ENCODE measurements around the gene PPID.
"Not testable (repeated sequence)": the region's sequence is repeated elsewhere in the genome, so short reads cannot be mapped to it uniquely, and the experiment has no call there.

The PPID gene

DNA sequence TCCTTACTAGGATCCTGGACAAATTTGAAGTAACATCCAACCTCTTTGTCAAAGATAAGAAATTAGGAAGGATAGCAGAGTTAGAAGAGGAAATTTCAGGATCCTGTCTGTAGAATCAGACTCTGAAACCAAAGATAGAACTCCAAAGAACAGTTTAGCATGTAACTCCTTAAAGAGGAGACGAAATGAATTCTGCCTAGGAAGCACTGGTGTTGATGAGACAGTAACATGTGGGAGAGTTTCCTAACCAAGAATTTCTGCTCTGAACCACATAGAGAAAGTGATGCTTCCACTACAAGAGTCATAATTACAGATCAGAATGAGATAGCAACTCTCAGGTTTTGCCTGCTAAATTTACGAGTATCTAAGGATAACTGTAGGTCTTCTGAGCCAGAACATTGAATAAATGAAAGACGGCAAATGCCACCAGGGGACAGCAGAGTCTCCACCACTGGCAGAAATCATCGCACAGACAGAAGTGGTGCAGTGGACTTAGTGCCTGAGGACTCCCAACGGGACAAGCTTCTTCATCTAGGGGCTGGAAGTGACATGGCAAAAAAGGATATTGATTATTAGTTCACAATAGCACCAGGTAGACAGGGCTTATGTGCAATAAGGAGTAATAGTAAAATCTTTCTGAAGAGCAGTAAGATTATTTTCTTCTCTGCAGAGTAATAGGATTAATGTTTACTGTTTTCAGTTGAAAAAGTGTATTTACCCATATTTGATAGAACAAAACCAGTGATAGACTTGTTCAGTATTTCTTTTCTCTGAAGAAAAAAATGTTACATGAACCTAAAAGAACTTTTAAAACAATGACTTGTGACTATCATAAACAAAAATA, 6.7 kb upstream of the PPID start:
- DNase-seq = peak; percentile 58 to 66

GRCh38 chr4:158728236-158728635, 5.0 kb upstream of the PPID start:
- no peak for DNase-seq

DNA sequence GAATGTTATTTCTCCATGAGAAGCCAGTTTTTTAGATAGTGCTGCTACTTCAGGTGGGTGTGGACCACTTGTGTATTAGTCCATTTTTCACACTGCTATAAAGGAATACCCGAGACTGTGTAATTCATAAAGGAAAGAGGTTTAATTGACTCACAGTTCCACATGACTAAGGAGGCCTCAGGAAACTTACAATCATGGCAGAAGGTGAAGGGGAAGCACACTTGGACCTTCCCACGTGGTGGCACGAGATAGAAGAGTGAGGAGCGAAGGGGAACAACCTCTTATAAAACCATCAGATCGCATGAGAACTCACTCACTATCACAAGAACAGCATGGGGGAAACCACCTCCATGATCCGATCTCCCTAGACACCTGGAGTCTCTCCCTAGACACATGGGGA, 3.4 kb upstream of the PPID start:
- DNase-seq = no peak

GRCh38 chr4:158724637-158725036, 1.4 kb upstream of the PPID start:
- no peak for DNase-seq

DNA sequence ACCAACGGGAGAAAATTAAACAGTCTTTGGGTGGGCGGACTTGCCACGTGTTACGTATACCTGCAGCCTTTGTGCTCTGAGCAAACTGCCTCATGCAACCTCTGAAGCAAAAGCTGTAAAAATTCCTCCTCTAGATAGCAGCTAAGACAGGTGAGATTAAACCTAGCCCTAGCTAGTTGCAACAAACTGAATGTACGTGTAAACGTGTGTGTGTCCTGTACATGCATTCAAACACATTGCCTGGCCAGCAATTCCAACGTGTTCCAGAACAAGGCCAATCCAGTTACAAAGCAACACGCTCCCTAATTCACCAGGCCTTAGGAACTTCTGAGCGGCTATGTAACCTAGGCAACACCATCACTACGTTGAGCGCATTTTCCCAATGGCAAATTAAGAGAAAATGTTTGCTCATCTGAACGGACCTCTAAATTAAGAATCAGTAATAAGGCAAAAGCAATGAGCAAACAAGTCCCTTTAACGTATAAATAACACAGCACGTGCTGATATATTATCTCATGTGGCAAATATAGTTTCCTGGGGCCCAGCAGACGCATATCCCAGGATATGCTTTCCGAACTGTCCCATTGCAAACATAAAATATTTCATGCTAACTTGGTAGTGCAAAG, 792 bp downstream of the PPID start:
- peak; percentile 17 to 39 for DNase-seq

DNA sequence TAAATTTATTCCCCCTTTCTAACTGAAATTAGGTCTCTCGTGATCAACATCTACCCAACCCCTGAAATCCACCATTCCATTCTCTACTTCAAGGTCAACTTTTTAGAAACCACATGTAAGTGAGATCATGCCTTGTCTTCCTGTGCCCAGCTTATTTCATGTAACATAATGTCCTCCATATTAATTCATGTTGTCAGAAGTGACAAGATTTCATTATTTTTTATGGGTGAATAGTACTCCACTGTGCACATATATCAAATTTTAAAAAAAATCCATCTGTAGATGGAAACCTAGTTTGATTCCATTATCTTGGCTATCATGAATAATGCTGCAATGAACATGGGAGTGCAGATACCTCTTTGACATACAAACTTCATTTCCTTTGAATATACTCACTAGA, 1.5 kb downstream of the PPID start:
- no peak for DNase-seq

DNA sequence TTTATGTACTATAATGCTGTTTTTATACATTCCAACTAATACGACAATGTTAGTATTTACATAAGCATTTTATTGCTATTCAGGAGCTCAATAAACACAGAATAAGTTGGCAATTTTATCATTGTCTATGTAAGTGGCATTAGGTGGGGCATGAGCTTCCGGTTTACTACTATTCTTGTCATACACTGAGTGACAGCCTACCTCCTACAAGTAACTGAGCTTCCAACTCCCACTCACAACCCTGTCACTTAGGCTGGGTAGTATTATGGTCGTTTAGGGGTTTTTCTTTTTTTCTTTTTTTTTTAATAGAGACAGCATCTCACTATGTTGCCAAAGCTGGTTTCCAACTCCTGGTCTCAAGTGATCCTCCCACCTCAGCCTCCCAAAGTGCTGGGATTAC, 7.4 kb downstream of the PPID start:
- DNase-seq = no peak

DNA sequence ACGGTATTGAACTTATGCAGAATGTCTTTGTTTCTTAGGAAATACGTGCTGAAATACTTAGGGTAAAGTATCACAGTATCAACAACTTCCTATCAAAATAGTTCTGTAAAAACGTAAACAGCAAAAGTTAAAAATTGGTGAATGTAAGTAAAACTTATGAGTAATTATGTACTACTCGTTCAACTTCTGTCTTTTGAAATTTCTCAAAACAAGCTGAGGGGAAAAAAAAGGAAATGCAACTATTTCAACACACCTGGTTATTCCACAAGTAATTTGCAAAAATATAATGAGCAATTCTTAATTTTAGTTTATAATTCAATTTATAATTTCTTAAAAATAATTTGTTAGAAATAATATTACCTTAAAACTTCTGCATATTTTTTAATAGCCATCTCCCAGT, 8.3 kb downstream of the PPID start:
- no peak for DNase-seq

- DNase-seq = not testable (repeated sequence)
Observed at GRCh38 chr4:158712622-158713021, 10.6 kb downstream of the PPID start.

DNA sequence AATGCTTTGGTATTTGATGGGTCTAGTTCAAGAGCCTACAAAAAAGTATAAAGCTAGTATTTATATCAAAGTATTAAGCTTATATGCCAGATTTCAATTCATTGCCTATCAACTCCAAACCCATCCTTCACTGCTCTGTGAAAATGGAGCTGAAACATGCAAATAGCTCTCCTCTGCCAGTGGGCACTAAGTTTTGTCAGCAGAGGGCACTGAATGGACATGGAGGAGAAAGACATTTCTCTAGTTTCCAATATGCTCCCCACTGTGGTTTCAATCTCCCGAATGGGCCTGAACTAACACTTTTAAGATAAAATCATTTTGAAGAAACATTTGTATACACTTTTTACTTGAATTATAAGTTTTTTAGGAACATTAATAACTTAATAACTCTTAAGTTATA, 12.4 kb downstream of the PPID start:
- DNase-seq = peak in 1 of 2 experiments; percentile 36

DNA sequence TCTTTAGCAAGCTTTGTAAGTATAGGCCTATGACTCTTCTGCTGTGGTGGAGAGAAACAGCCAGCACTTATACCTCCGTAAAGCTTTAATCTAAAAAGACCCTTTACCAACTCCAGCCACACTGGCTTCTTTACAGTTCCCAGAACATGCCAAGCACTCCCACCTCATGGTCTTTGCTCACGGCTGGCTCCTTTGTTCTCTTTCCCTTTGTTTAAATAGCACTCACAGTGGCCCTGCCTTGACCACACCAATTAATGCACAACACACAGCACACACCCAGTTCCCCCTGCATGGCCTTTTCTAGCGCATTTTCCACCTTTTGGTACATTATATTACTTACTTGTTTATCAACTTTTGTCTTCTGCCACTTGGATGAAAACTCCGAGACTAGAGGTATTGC, 18.9 kb downstream of the PPID start:
- DNase-seq = no peak

DNA sequence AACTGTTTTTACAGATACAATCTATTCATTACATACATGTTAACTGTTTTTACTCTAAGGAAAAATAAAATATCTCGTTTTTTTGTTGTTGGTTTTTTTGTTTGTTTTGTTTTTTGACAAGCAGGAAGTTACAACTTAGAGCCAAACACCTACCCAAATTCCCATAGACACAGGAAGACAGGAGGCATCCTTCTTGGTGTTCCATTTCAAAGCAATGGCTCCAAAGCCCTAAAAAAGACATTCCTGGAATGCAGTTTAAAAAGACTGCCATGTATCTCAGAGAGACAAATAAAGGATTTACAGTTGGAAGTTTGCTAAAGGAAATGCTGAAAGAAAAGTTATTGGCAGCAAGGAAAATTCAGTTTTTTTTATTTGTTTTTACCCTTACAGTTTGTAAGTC, 34.4 kb downstream of the PPID start:
- DNase-seq = no peak

- no peak for DNase-seq
Observed at GRCh38 chr4:158682066-158682465, 41.1 kb downstream of the PPID start.

DNA sequence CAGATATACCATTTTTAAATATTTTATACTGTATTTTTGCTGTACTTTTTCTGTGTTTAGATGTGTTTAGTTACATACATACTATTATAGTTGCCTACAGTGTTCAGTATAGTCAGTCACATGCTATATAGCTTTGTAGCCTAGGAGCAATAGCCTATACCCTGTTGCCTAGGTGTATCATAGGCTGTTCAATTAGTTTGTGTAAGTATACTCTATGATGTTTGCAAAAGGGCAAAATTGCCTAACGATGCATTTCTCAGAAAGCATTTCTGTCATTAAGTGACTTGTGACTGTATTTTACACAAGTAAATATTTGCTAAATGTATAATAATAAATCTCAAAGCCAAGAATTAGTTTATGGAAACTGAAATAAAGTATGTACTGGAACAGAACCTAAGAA, 41.6 kb downstream of the PPID start:
- DNase-seq = no peak

DNA sequence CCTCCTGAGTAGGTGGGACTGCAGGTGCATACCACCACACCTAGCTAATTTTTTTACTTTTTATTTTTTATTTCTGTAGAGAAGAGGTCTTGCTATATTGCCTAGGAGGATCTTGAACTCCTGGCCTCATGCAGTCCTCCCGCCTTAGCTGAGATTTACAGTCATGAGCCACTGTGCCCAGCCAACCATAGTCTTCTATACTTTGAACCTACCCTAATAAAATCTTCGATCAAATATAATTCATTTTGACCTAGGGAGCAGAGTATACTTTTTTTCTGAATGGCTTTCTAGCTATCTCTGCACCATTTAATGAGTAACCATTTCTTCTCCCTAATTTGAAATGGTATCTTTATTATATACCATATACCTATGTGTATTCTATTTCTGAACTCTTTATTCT, 44.4 kb downstream of the PPID start:
- no peak for DNase-seq

GRCh38 chr4:158676076-158676475, 47.1 kb downstream of the PPID start:
- DNase-seq = no peak

- DNase-seq = no peak
Observed at GRCh38 chr4:158673633-158674032, 49.6 kb downstream of the PPID start.

DNA sequence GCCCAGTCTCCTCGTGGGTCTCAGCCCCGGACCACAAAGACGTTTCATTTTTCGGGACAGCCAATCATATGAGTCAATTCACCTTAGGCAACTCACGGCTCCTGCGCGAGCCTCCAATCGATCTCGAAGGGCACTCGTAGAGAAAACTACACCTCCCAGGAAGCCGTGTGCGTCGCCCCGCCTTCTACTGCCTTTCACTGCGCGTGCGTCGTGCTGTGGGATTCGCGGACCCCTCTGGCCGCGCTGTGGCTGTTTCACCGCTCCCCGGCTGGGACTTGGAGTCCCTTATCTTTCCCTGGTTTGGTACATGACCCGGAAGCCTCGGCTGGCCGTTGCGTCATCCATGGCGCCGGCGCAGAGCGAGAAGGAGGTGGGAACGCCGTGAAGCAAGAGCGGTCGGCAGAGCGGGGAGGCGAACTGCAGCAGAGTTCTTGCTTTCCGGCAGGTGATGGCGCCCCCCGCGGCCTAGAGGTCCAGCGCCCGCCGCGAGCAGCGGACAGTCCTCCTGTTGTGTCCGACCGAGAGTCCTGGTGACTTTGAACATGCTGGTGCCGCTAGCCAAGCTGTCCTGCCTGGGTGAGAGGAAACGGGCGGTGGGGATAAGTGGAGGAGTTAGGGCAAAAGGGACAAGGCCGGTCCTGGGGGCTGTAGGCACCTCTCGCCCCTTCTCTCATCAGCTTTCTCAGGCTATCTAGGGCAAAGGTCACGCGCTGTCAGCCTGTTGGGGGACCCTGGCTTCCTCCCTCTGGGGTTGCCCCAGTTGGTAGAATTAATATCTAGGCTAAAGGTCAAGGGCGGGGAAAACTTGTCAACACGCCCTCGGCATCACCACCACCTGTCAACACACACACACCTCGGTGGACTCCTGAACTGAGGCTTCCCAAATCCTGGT, 51.0 kb downstream of the PPID start, which contains the start of gene ETFDH:
Gene ETFDH (plus strand): TSS at position 382 of the 892 bp plus-strand sequence. CDS start 161 bp downstream, at position 543.
- DNase-seq = peak; percentile 99

GRCh38 chr4:158671665-158671914, 51.6 kb downstream of the PPID start, which contains the start of gene C4orf46:
TSS of gene C4orf46 (minus strand) at chr4:158671887. CDS start at chr4:158671801, 86 bp downstream.
- DNase-seq = no peak

DNA sequence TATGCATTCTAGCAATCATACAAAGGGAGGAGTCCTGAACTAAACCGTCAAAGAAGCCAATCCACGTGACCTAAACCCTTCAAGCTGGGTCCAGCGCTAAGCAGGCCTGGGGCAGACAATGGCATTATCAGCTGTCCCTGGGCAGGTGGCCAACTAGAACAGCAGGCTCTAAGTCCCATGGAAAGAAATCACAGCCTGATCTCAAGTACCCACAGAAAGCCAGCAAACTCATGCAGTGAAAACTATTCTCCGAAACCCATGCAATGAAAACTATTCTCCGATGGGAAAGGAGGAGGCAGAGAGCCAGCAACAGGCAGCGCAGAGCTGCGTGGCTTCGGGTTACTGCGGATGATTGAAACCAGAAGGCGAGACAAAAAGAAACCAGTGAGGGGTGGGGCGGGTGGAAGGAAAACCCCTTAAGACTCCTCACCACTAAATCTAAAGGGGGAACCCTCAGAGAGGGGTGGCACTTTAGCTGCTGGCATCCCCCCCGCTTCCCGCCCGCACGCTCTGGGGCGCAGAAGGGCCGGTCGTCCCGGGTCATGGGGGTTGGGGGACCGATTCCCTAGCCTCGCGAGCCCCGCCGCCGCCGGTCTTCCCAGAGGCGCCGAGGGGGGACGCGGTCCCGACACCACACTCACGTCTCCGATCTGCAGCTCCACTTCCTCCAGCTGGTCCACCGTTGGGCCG, 52.1 kb downstream of the PPID start:
- DNase-seq = peak; percentile 61 to 63

GRCh38 chr4:158669310-158669709, 53.9 kb downstream of the PPID start:
- no peak for DNase-seq

GRCh38 chr4:158667651-158668198, 55.5 kb downstream of the PPID start:
- peak in 1 of 2 experiments; percentile 36 for DNase-seq

DNA sequence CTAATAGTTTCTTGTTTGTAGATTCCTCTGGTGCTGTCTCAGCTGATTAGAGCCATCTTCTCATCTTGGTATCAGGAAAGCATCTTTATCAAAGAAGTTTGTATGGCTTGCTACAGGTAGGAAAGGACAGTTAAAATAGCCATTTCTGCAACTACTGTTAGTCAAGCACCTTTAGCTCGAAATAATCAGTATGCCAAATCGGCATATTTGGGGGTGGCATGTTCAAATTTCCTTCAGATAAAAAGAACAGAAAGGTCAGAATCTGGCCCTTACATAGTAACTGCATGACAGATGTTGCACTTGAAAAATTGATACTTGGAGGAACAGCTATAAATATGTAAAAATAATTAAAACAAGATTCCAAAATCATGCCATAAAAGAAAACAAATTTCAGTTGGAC, 56.3 kb downstream of the PPID start:
- DNase-seq = no peak

Data from NCI-H526 (cell line).